GM13976 (cell line): ENCODE measurements around the gene RIT2.
"Not testable (repeated sequence)": the region's sequence is repeated elsewhere in the genome, so short reads cannot be mapped to it uniquely, and the experiment has no call there.

Experiments
- DNase-seq: peaks from one replicate; pipeline ENCODE4 v3.0.0; 2012; ENCODE audit warnings: low spot score
- in situ Hi-C: fragments of 300-500 bp; cut with MboI; formaldehyde crosslinking; loops from one replicate; pipeline ENCODE4 v1.12.0; 2022; ENCODE audit warnings: low sequenced_read_pairs, mixed read lengths, inconsistent platforms; ENCODE audit not compliant: unreplicated experiment
- TF ChIP-seq, protein P1 (sequence below): IDR thresholded peaks from 2 replicates; pipeline ENCODE4 v1.5.1; 2012; ENCODE audit warnings: borderline replicate concordance, mild to moderate bottlenecking; ENCODE audit not compliant: insufficient read depth; ENCODE audit errors: extremely low read depth, missing control alignments, control extremely low read depth

RIT2 gene

DNA sequence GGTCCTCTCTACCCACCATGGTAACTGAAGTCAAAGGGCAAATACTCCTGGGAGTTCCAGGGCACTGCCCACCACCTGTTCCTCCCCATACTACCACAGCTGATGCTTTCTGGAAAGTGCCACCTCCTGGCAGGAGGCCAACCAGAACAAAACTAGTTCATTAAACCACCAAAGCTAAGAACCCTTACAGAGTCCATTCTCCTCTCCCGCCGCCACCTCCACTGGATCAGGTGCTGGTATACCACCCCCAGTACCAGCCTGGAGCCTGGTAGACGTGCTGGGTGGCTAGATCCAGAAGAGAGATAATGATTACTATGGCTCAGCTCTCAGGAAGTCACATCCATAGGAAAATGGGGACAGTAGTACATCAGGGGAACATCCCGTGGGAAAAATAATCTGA is 300.9 kb downstream of the RIT2 start:
- no peak for DNase-seq
- TF ChIP-seq, protein P1, sequence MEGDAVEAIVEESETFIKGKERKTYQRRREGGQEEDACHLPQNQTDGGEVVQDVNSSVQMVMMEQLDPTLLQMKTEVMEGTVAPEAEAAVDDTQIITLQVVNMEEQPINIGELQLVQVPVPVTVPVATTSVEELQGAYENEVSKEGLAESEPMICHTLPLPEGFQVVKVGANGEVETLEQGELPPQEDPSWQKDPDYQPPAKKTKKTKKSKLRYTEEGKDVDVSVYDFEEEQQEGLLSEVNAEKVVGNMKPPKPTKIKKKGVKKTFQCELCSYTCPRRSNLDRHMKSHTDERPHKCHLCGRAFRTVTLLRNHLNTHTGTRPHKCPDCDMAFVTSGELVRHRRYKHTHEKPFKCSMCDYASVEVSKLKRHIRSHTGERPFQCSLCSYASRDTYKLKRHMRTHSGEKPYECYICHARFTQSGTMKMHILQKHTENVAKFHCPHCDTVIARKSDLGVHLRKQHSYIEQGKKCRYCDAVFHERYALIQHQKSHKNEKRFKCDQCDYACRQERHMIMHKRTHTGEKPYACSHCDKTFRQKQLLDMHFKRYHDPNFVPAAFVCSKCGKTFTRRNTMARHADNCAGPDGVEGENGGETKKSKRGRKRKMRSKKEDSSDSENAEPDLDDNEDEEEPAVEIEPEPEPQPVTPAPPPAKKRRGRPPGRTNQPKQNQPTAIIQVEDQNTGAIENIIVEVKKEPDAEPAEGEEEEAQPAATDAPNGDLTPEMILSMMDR = no peak
- in situ Hi-C loops = no loop called here

DNA sequence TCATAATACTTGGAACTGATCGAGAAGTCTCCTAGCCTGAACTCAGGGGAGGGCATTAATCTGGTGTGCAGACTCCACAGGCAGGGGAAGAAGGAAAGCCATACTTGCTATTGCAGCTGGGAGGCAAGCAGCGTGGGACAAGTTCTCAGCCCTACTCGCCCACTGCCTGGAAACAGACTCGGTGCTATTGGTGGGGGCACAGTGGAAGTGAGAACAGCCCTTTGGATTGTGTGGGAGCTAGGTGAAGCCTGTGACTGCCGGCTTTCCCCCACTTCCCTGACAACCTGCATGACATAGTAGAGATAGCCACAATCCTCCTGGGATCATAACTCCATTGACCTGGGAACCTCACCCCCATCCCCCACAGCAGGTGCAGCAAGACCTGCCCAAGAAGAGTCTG is 301.3 kb downstream of the RIT2 start:
- DNase-seq = no peak
- in situ Hi-C loops = no loop called here
- TF ChIP-seq, protein P1 = no peak

DNA sequence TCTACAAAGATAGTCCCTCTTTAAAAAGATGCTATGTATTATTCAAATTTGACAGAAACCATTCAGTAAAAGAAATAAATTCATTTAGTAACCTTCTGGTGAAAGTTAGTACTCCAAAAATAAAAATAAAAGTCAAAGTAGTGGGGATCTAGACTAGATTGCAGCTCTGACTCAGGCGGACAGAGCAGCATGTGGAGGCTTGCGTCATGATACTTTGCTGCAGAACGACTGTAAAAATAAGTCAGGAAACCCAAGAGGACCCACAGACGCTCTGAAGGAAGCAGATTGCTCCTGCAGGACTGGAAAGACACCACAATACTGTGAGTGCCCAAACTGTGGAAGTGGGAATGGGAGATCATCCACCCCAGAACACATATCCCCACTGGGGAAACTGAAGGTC is 301.9 kb downstream of the RIT2 start:
- TF ChIP-seq, protein P1 = no peak
- DNase-seq = no peak
- in situ Hi-C loops = no loop called here

DNA sequence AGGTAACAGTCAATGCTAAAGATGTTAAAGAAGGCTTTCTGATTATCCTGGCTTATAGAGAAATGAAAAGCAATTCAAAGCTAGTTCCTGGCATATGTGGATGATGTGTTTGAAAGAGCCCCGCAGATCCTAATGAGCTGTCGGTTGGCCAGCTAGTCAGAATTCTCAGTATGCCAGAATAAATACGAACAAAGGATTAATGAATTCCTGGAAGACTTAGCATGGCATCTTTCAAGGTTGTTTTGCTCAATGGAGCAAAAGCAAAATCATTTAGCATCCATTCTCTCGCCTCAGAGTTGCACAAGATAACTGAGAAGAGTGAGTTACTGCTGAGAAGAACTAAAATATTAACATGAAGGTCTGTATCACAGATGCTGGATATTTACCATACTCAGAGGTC is 307.6 kb downstream of the RIT2 start:
- in situ Hi-C loops = no loop called here
- no peak for DNase-seq
- TF ChIP-seq, protein P1 = no peak

DNA sequence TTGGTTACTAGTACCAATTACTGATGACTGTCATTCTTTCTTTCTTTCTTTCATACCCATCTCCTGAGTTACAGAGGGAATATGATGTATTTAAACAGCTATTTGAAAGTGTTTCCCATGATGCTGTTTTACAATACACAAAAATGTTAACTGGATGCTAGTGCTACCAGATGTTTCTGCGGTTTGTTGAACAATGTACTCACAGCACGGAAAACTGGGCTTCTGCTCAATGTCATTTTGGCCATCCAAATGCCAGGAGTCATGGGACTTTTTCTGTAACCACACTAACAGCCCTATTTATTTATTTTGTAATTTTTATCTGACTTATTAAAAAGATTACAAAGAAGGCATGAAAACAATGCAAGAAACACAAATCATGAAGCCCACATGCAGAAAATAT is 313.8 kb downstream of the RIT2 start:
- in situ Hi-C loops = no loop called here
- DNase-seq = no peak
- TF ChIP-seq, protein P1 = no peak

DNA sequence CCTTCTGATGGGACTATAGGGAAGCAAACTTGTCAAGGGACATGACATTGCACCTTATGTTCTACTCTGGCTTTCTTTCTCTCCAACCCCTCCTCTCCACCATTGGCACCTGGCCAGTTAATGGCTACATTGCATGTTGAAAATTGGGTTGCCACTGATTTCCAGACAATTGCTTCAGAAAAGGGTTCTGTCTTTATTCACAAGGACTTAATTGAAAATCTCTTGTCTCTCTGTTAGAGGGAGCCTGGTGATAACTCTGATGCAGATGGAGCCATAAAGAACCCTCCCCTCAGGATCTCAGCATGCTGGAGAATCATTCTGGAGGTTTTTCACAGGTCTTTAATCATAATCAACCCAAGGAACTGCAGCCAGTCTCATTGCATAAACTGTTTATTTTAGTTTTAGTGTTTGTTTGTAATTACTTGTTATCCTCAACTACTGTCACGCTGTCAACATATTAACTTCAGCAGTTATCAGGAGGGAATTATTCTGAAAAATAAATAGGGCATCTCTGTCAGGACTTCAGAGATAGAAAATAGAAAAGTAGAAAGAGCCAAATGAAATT is 316.8 kb downstream of the RIT2 start:
- DNase-seq = no peak
- in situ Hi-C loops = no loop called here
- TF ChIP-seq, protein P1 = no peak

DNA sequence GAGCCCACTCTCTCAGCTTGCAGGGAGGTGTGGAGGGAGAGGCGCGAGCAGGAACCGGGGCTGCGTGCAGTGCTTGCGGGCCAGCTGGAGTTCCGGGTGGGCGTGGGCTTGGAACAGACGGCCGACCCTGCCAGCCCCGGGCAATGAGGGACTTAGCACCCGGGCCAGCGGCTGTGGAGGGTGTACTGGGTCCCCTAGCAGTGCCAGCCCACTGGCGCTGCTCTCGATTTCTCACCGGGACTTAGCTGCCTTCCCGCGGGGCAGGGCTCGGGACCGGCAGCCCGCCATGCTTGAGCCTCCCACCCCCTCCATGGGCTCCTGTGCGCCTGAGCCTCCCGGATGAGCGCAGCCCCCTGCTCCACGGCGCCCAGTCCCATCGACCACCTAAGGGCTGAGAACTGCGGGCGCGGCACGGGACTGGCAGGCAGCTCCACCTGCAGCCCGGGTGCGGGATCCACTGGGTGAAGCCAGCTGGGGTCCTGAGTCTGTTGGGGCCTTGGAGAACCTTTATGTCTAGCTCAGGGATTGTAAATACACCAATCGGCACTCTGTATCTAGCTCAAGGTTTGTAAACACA is 320.2 kb downstream of the RIT2 start:
- DNase-seq, in situ Hi-C loops: not testable (repeated sequence)
